Fibroblast of the conjunctiva (primary cell): Measurements from ENCODE around the gene C4orf50.
"Not testable (repeated sequence)": the region's sequence is repeated elsewhere in the genome, so short reads cannot be mapped to it uniquely, and the experiment has no call there.

Experiments
- DNase-seq: peaks from one replicate; pipeline ENCODE4 v3.0.0-alpha.2; 2010; ENCODE audit warnings: low read depth

C4orf50 gene

DNA sequence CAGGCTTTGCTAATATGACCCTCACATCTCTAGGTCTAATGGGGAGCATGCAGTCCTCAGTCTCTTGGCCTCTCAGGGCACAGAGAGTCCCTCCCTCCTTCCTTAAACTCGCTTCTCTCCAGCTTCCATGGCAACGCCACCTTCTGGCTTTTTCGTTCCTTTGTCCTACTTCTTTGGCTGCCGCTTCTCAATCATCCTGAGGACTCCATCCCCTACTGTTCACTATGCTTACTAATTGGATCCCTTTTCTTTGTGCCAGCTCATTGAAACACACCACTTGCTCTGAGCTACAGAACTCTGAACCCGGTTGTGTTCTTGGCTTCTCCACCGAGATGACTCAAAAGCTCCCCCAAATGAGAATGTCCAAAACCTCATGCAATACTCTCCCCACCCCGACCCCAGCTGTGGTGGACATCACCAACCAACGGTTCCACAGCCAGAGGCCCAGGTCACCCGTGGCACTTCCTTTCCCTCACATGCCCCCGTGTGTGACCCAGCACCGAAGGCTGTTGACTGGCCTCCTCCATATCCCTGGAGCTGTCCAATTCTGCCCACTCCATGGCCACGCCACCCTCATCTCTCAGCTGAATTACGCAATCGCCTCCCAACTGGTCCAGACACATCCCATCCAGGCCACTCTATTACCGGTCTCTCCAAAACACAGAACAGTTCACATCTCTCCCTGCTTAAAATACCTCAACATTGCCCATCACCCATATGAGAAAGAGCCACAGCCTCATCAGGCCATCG lies 160.0 kb downstream of the C4orf50 start:
- DNase-seq, result no peak

DNA sequence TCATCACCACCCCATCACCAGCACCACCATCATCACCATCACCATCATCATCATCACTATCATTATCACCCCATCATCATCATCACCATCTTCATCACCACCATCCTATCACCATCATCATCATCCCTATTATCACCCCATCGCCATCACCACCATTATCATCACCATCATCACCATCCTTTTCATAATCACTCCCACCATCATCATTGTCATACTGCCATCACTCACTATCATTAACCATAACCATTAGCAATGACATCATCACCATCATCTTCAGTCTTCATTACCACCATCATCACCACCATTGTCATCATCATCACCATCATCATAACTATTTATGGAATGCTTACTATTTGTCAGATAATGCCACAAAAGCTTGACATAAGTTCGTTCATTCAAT lies 161.0 kb downstream of the C4orf50 start:
- DNase-seq, result no peak

DNA sequence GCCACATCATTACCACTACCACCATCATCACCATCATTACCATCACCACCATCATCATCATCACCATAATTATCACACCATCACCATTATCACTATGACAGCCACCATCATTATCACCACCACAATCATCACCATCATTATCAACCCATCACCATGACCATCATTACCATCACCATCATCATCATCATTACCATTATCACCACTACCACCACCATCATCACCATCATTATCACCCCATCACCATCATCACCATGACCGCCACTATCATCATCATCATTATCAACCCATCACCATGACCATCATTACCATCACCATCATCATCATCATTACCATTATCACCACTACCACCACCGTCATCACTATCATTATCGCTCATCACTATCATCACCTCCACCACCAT lies 161.9 kb downstream of the C4orf50 start:
- DNase-seq, result not testable (repeated sequence)

DNA sequence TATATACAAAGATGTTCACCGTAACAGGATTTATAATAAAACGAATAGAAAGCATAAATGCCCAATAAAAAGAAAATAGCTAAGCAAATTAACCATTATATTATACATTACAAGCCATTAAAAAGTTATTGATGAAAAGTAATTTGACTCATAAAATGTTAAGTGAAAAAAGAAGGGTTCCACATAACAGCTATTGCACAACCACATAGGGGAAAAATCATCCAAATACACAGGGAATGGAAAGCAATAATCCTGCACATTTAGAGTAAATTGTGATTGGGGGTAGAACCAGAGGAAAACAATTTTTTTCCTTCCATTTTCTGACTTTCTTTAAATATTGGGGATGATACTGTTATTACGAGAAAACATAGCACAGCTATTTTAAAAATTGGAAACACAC lies 163.3 kb downstream of the C4orf50 start:
- DNase-seq, result no peak

DNA sequence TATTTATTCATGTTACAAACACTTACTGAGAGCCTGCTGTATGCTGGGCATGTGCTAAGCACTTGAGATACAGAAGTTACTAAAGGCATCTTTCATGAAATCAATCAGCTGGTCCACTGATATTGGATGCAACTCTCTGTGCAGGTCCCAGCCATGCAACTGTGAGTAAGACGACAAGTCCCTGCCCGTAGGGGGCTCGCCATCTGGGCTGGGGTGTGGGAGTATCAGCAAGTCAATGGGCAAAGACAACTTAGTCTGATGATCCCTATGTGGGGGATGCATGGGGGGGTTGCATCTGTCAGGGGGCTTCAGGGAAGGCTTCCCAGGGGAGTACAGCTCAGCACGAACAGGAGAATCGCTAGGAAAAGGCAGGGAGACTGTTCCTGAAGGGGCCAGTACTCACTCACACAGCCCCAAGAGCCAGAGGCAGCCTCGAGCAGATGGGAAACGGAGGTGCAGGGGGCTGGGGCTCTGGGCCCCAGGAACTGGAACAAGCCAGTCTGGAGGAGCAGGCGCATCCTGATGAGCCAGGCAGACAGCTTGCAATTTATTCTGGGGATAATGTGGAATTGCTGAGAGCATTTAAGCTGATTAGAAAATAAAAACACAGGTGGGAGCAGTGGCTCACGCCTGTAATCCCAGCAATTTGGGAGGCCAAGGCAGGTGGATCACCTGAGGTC lies 165.6 kb downstream of the C4orf50 start:
- DNase-seq, result no peak

DNA sequence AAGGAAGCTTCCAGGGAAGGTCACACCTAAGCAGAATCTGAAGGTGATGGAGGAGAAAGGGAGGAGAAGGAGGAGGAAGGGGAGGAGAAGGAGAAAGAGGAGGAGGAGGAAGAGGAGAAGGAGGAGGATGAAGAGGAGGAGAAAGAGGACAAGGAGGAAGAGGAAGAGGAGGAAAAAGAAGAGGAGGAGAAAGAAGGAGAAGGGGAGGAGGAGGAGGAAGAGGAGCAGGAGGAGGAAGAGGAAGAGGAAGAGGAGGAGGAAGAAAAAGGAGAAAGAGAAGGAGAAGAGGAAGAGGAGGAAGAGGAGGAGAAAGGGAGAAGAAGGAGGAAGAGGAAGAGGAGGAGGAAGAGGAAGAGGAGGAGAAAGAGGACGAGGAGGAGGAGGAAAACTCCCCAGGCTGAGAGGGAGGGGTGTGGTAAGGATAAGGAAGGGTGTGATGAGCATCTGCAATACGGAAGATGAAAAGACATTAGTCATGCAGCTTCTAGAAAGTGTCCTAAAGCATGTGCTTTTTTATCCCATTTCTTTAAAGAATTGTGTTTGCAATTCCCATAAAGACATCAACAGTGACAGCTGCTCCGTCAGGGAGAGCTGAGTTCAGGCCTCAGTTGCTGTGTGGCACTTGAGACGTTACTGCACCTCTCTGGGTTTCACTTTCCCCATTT lies 166.5 kb downstream of the C4orf50 start:
- no peak for DNase-seq
